ENCODE data around the gene KCNMA1. TPM values are rescaled to one million over a fixed set of nuclear protein-coding genes. Genes with fewer than 3 reads are reported as not detected.
"Not testable (repeated sequence)": the region's sequence is repeated elsewhere in the genome, so short reads cannot be mapped to it uniquely, and the experiment has no call there.

Gene KCNMA1
- total RNA-seq, 1 donor from 2014 or later: 44.0 TPM

GRCh38 chr10:77589703-77590102 lies 47.9 kb downstream of the KCNMA1 start:
- ATAC-seq; DNase-seq (ENCODE audit: low spot score): not testable (repeated sequence)

GRCh38 chr10:77588886-77589285 lies 48.7 kb downstream of the KCNMA1 start:
- DNase-seq (ENCODE audit: low spot score) (no peak), ATAC-seq (no peak)

DNA sequence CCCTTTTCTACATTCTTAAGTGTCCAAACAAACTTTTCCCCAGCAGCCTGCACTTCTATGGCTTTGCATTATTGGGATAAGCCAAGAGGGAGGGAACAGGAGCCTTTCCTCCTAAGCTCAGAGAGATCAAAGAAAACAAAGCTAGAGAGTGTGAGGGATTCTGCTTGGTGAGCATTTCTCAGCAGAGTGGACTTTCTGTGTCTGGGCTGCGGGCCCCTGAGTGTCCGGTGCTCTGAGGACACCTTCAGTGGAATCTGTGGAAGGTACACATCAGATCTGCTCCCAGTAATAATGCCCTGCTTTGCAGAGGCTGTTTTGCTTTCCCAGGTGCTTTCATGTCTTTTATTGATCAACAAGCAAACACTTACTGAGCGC lies 50.2 kb downstream of the KCNMA1 start:
- ATAC-seq: peak; percentile 69

GRCh38 chr10:77586719-77587415 lies 50.7 kb downstream of the KCNMA1 start:
- peak; percentile 78 for ATAC-seq
- peak; percentile 66 for DNase-seq (ENCODE audit: low spot score)

More for the DNA sequence above, 50.2 kb downstream of the KCNMA1 start:
- no peak for DNase-seq (ENCODE audit: low spot score)

DNA sequence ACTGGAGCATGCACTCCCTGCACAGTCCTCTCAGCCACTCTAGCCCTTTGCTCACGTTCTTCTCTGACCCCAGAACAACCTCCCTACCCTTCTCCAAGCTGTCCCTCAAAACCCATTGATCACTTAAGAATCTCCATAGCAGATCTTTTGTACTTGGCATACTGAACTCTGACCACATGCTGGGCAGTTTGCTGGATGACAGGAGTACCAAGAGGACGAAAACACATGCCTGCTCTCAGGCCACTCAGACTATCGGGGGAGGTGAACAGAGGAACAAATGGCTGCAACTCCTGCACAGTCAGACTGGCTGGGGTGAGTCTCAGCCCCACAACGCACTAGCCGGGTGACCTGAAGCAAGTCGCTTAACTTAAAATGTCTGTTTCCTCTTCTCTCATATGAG lies 52.7 kb downstream of the KCNMA1 start:
- DNase-seq (ENCODE audit: low spot score) (no peak), ATAC-seq (no peak)

GRCh38 chr10:77583527-77583926 lies 54.1 kb downstream of the KCNMA1 start:
- no peak for DNase-seq (ENCODE audit: low spot score)
- no peak for ATAC-seq

GRCh38 chr10:77582710-77583115 lies 54.9 kb downstream of the KCNMA1 start:
- no peak for DNase-seq (ENCODE audit: low spot score)
- no peak for ATAC-seq

GRCh38 chr10:77581738-77582137 lies 55.9 kb downstream of the KCNMA1 start:
- no peak for ATAC-seq
- DNase-seq (ENCODE audit: low spot score): no peak

DNA sequence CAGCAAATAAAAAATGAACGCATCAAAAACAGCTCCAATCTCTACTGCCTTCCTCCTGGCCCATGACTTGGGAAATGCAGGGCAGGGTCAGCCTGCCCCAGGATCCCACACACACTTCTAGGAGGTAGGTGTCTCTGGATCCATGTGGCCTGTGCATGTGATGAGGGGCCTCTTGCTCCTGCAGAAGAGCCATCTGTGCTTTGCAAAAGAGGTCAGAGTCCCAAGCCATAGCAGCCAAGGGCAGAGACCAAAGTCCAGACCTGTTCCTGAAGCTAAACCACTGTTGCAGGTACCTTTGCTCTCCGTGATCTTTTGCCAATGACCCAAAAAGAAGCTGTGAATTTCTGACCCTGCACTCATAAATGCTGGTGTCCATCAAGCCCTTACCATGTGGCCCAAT lies 57.1 kb downstream of the KCNMA1 start:
- DNase-seq (ENCODE audit: low spot score) (peak; percentile 94), ATAC-seq (peak; percentile 82)

- DNase-seq (ENCODE audit: low spot score) (no peak), ATAC-seq (no peak)
Observed at GRCh38 chr10:77578583-77579227, 58.9 kb downstream of the KCNMA1 start.

GRCh38 chr10:77577666-77578229 lies 59.9 kb downstream of the KCNMA1 start:
- ATAC-seq (peak; percentile 44), DNase-seq (ENCODE audit: low spot score) (peak; percentile 61)

DNA sequence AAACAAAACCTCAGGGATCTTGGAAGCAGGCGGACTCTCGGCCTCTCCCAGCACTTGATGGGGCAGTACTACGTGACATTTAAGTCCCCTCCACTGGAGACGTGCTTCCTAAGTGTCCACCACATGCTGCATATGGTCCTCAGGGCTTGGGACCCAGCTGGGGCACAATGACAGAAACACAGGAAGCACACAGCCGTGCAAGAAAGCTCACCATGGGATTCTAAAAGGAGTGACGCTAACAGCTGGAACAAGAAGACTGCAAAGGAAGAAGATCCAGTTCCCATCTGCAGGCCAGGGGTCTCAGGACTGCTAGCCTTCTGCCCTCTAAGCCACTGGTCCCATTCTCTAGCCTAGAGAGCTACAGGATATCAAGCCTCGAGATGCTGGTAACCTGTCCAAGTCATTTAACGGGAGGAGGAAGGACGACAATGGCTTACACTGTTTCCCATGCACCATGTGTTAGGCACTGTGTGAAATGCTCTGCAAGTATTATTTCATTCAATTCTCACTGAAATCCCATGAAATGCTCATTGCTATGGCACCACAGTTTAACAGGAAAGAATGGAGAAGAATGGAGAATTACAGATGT lies 61.1 kb downstream of the KCNMA1 start:
- ATAC-seq (no peak), DNase-seq (ENCODE audit: low spot score) (no peak)

GRCh38 chr10:77576007-77576367 lies 61.6 kb downstream of the KCNMA1 start:
- ATAC-seq (no peak), DNase-seq (ENCODE audit: low spot score) (no peak)

DNA sequence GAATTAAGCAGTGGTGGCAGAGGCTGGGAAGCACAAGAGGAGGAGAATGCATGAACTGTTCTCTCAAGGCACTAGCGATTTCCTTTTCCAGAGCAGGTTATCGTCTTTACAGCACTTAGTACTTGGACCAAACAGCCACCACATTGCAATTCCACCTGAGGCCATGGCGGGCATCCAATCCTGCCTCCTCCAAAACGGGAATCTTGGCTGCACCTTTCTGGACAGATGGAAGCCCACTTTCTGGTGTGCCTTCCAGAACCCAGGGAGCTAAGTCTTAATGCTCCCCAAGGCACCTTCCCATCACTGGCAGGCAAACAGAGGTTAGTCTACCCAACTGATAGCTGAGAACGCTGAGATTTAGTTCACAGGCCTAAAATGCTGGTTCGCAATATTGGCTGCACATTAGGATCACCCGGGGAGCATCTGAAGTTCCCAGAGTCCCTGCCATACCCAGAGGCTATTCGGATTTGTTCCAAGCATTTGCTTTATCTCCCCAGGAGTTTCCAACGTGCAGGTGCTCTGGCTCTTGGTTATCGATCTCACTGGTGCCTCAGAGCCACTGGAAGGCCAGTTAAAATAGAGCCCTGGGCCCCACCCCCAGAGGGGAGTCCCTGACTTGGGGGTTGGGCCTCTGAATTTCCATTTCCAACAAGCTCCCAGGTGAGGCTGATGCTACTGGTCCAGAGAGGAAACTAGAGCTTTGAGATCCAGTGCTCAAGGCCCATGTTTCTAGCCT lies 62.2 kb downstream of the KCNMA1 start:
- DNase-seq (ENCODE audit: low spot score) (no peak), ATAC-seq (no peak)

GRCh38 chr10:77574438-77574837 lies 63.2 kb downstream of the KCNMA1 start:
- no peak for ATAC-seq
- no peak for DNase-seq (ENCODE audit: low spot score)

GRCh38 chr10:77572520-77572919 lies 65.1 kb downstream of the KCNMA1 start:
- not testable (repeated sequence) for DNase-seq (ENCODE audit: low spot score)
- ATAC-seq: peak; percentile 59

DNA sequence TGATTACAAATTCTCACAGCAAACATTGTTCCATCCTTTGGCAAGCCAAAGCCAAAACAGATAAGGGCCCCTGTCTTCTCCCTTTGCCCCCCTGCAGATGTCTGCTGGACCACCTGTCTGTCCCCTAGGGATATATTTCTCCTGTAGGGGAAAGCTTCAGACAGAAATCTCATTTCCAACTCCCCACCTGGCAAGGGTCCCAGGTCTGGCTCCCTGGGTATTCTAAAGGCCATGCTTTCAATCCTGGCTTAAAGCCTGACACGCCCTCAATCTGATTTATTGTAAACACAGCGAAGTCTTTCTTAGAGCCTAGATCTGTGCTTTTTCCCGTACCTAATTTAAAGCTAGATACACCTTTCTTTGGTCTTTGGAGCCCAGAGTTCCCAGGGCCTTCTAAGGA lies 66.1 kb downstream of the KCNMA1 start:
- peak; percentile 73 for DNase-seq (ENCODE audit: low spot score)
- peak; percentile 83 for ATAC-seq

GRCh38 chr10:77566914-77567566 lies 70.6 kb downstream of the KCNMA1 start:
- no peak for DNase-seq (ENCODE audit: low spot score)
- no peak for ATAC-seq

GRCh38 chr10:77566236-77566635 lies 71.4 kb downstream of the KCNMA1 start:
- DNase-seq (ENCODE audit: low spot score): no peak

GRCh38 chr10:77565590-77566023 lies 72.0 kb downstream of the KCNMA1 start:
- ATAC-seq (no peak), DNase-seq (ENCODE audit: low spot score) (no peak)

More at GRCh38 chr10:77566236-77566635, 71.4 kb downstream of the KCNMA1 start:
- no peak for ATAC-seq
